GM06990 (cell line): Measurements from ENCODE around the gene PTH1R.

Source experiments
- DNase-seq: peaks from one replicate; pipeline ENCODE4 v3.0.0-alpha.2; 2011; ENCODE audit not compliant: insufficient read length; ENCODE audit errors: extremely low read depth
- H3K27me3 ChIP-seq: replicated peaks from 2 replicates; pipeline ENCODE4 v1.6.0; 2011; ENCODE audit warnings: low read length; ENCODE audit not compliant: control insufficient read depth, insufficient read depth
- H3K36me3 ChIP-seq: 2 replicates; pipeline ENCODE4 v1.5.1; 2011; ENCODE audit warnings: low read length; ENCODE audit not compliant: control insufficient read depth, insufficient read depth
- H3K4me3 ChIP-seq: replicated peaks from 2 replicates; pipeline ENCODE4 v1.5.1; 2011; ENCODE audit warnings: low read depth, mild to moderate bottlenecking, control low read depth, low read length
- TF ChIP-seq, protein P1 (sequence below): IDR thresholded peaks from 2 replicates; pipeline ENCODE4 v1.5.1; 2011; ENCODE audit warnings: low read length, control low read depth, mild to moderate bottlenecking, inconsistent platforms; ENCODE audit not compliant: insufficient read depth, poor library complexity, severe bottlenecking

PTH1R gene

DNA sequence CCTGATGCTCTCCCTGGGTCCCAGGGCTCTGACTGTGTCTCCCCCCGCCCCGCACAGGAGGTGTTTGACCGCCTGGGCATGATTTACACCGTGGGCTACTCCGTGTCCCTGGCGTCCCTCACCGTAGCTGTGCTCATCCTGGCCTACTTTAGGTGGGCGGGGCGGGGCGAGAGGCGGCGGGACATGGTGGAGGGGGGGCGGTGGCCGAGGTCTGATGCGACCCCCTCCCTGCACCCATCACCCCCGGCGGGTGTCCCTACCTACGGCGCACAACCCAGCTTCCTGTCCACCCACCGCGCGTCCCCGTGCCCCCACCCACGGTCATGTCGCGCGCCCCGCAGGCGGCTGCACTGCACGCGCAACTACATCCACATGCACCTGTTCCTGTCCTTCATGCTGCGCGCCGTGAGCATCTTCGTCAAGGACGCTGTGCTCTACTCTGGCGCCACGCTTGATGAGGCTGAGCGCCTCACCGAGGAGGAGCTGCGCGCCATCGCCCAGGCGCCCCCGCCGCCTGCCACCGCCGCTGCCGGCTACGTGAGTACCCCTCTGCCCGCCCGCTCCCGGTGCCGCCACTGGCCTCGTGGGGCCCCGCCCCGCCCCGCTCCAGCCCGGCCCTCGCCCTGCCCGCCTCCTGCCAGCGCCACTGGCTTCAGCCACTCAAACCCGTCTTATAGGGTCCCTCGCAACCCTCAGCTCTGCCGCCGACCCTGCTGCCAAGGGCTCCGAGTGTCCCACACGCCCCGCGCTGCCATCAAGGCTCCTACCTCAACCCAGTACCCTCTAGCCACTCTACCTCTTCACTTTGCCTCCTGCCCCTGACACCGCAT is 21.0 kb downstream of the PTH1R start:
- DNase-seq, result no peak
- Histone ChIP-seq H3K27me3 (no peaks in the 10 kb centered on the region; the same call in 1 of the 2 replicates), H3K36me3 (no peaks in the 10 kb centered on the region), H3K4me3 (no peak overlapping the region)
- TF ChIP-seq, protein P1, sequence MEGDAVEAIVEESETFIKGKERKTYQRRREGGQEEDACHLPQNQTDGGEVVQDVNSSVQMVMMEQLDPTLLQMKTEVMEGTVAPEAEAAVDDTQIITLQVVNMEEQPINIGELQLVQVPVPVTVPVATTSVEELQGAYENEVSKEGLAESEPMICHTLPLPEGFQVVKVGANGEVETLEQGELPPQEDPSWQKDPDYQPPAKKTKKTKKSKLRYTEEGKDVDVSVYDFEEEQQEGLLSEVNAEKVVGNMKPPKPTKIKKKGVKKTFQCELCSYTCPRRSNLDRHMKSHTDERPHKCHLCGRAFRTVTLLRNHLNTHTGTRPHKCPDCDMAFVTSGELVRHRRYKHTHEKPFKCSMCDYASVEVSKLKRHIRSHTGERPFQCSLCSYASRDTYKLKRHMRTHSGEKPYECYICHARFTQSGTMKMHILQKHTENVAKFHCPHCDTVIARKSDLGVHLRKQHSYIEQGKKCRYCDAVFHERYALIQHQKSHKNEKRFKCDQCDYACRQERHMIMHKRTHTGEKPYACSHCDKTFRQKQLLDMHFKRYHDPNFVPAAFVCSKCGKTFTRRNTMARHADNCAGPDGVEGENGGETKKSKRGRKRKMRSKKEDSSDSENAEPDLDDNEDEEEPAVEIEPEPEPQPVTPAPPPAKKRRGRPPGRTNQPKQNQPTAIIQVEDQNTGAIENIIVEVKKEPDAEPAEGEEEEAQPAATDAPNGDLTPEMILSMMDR, result no peak

DNA sequence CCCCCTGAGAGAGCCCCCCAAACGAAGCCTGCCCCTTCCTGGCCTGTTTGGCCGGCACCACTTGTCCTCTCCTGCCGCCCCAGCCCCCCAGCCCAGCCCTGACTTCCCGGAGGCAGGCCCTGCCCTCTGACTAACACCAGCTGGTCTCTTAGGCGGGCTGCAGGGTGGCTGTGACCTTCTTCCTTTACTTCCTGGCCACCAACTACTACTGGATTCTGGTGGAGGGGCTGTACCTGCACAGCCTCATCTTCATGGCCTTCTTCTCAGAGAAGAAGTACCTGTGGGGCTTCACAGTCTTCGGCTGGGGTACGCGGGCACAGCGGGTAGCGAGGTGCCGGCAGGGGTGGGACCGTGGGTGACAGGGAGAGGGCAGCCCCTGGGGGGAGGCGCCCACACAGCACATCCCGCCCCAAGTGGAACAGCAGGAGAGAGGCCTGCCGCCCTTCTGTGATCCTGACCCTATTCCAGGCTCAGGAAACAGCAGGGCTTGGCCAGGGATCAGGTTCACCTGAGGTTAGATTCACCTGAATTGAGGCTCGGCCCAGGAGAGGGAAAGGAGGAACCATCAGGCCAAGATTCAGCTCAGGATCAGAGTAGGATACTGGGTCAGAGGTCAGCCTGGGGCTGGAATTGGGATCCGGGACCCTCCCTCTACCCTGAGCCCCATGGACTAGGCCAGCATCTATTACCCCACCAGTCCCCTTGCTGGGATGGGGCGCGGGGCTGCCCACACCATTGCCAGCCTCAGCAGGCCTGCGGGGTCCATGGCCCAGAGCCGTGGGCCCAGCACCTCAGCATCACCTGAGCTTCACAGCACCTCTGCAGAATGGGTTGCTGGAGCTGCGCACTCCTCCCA is 21.9 kb downstream of the PTH1R start:
- TF ChIP-seq, protein P1, result no peak
- Histone ChIP-seq H3K4me3 (no peak overlapping the region), H3K27me3 (no peaks in the 10 kb centered on the region; the same call in 1 of the 2 replicates), H3K36me3 (no peaks in the 10 kb centered on the region)
- no peak for DNase-seq

DNA sequence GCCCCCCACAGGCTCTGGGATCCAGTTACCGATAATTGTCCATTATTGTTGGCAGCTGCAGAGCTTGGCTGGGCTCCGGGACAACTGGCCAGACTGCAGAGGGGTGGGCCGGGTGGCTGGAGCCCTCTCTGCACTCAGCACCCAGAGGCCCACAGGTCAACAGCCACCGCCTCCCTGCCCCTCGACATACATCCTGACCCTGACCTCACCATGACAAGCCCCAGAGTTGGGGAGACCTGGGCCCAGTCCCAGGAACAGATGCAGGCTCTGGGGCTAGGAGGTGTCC is 22.4 kb downstream of the PTH1R start:
- no peaks in the 10 kb centered on the region for H3K36me3 ChIP-seq
- no peak for DNase-seq
- H3K4me3 ChIP-seq, result no peak overlapping the region
- TF ChIP-seq, protein P1, result no peak
- H3K27me3 ChIP-seq, result no peaks in the 10 kb centered on the region; the same call in 1 of the 2 replicates

DNA sequence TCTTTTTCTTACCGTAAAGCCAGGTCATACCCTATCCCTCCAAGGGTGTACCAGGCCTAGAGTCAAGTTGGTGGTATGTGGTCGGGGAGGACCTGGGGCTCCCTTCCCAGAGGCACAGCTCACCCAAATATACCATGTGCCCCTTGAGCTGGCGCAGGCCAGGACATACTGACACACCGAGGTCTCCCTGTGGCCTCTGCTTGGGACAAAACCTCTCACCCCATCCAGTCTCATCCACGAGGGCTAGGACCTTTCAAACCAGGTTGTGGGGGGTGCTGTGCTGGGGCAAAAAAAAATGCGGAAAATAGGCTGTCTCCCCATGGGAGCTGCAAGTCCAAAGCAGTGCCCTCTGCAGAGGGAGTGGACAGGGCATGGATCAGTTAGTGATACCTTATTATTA is 22.8 kb downstream of the PTH1R start:
- Histone ChIP-seq H3K27me3 (no peaks in the 10 kb centered on the region; the same call in 1 of the 2 replicates), H3K36me3 (no peaks in the 10 kb centered on the region), H3K4me3 (no peak overlapping the region)
- no peak for DNase-seq
- TF ChIP-seq, protein P1, result no peak

DNA sequence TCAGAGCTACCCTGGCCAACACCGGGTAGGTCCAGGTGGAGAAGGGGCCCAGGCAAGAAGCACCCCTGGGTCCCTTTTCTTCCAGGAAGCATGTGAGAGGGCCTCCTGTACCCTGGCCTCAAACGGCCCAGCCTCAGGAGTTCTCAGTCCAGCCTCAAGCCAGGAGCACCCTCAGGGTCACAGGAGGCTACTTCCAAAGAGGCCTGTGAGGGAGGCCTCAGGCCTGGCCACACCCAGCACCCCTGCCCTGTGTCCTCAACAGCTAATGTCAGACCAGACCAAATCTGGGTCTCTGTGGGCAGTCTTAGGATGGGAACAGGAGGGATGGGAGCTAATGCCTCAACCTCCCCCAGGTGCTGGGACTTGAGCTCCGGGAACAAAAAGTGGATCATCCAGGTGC is 23.5 kb downstream of the PTH1R start:
- Histone ChIP-seq H3K36me3 (no peaks in the 10 kb centered on the region), H3K4me3 (no peak overlapping the region), H3K27me3 (no peaks in the 10 kb centered on the region; the same call in 1 of the 2 replicates)
- TF ChIP-seq, protein P1, result no peak
- no peak for DNase-seq
